ENCODE measurements around the gene IBA57.

The IBA57 gene

GRCh38 chr1:228165372-228166169 is at the start of gene IBA57:
TSS of gene IBA57 (plus strand) at chr1:228165804. CDS start at chr1:228165817, 13 bp downstream.
- peak; percentile 99 for DNase-seq (ENCODE audit: low spot score)

DNA sequence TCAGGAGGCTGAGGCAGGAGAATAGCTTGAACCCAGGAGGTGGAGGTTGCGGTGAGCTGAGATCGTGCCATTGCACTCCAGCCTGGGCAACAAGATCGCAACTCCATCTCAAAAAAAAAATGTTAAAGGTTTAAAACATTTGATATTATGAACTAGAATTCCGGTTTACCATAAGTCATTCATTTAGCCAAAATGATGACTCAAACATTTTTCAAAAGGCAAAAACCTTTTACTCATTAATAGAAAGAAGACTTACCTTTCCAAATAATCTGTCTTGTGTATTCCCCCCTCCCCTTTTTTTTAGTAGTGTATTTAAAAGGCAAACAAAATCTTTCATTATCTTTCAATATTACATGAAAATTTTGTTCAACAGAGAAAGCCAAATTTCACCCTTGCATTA is 48.3 kb upstream of the IBA57 start:
- DNase-seq (ENCODE audit: low spot score) = no peak

DNA sequence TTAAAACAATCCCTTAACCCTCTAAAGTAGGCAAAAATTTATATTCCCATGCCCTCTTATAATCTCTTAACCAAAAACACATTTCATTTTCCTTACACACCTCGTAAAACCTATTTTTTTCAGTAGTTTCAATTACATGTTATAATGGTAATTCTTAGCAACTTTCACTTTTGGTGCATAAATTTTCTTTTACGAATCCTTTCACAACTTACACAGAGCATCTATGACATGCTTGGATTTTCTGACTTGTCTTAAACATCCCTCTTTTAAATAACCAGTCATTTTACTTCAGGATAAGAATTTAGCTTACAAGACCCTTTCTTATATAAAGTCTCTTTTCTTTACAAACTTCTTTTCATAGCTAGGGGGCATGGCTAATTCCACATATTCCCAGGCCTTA is 47.6 kb upstream of the IBA57 start:
- no peak for DNase-seq (ENCODE audit: low spot score)

GRCh38 chr1:228120351-228120750 is 45.3 kb upstream of the IBA57 start:
- no peak for DNase-seq (ENCODE audit: low spot score)

- DNase-seq (ENCODE audit: low spot score) = no peak
Measured at GRCh38 chr1:228120857-228121489, 44.6 kb upstream of the IBA57 start.

- DNase-seq (ENCODE audit: low spot score) = no peak
Measured at GRCh38 chr1:228122921-228123441, 42.6 kb upstream of the IBA57 start.

DNA sequence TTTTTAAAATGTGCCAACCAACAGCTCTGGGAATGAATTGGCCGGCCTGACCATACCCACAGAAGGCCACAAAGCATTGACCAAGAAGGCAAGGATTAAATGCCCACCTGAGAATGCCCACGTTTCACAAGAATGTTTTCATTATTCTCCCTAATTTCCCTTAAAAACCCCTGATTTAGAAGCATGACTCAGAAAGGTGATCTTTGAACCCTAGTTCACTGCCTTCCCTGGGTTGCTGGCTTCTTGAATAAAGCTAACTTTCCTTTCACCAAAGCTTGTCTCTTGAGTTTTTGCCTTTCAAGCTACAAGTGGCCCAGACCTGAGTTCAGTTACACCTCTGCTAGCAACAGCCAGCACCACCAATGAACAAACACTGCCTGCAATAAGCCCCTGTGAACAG is 42.1 kb upstream of the IBA57 start:
- no peak for DNase-seq (ENCODE audit: low spot score)

DNA sequence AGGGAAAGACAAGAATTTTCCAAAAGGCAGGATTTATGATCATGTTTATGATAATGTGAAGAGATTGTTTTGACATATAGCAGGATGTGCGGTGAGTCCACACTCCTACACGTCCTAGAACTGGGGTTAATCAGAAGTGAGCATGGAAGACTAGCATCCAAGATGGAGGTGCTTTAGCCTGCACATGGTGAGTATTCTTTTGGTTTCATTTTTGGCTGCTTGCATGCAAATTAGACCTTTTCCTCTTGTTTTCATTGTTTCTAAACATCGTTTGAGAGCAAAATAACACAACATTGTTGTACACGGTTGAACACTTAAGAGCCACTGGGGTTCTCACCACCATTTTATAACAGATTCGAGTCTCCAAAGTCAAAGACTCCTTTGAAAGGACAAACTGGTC is 40.4 kb upstream of the IBA57 start:
- no peak for DNase-seq (ENCODE audit: low spot score)

GRCh38 chr1:228131766-228132165 is 33.8 kb upstream of the IBA57 start:
- DNase-seq (ENCODE audit: low spot score) = no peak

GRCh38 chr1:228134591-228134990 is 31.0 kb upstream of the IBA57 start:
- no peak for DNase-seq (ENCODE audit: low spot score)

GRCh38 chr1:228136901-228137300 is 28.7 kb upstream of the IBA57 start:
- DNase-seq (ENCODE audit: low spot score) = peak; percentile 32

DNA sequence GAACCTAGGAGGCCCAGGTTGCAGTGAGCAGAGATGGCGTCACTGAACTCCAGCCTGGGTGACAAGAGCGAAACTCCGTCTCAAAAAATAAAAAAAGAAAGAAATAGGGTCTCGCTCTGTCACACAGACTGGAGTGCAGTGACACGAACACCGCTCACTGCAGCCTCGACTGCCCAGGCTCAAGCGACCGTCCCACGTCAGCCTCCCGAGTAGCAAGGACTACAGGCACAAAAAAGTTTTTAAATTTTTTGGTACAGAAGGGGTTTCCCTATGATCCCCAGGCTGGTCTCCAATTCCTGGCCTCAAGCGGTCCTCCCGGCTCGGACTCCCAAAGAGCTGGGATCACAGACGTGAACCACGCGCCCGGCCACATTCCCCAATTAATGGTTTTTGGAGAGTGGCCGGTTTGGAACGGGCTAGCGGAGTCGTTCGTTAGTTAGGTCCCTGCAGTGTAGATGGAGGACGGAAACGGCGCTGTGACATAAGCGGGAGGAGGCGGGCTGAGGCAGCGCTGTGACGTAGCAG is 26.1 kb upstream of the IBA57 start:
- no peak for DNase-seq (ENCODE audit: low spot score)

GRCh38 chr1:228139931-228140723 is 25.5 kb upstream of the IBA57 start, which contains the start of gene GUK1:
TSS of gene GUK1 (plus strand) at chr1:228140279. CDS start at chr1:228140303, 24 bp downstream.
- peak; percentile 100 for DNase-seq (ENCODE audit: low spot score)

DNA sequence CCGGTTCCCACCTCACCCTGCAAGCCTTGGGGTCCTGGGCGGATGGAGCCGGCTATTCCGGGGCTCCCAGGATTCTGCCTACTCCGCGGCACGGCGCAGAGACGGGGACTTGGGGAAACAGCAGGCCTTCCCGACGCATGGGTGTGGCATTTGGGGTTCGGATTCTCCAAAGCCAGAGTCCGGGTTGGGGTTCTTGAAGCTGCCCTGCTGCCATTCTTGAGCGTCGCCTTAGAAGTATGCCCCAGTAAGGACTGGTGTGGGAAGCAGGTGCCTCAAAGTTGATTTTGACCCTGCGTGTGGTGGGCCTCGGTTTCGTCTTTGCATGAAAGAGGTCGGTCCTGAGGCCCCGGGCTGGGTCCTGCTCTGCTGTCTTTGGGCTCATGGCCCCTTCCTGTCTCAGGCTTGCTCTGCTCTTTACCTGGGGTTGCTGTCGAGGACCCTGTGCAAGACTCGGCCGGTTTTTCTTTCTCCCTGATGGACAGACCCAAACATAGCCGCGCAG is 24.8 kb upstream of the IBA57 start:
- no peak for DNase-seq (ENCODE audit: low spot score)

DNA sequence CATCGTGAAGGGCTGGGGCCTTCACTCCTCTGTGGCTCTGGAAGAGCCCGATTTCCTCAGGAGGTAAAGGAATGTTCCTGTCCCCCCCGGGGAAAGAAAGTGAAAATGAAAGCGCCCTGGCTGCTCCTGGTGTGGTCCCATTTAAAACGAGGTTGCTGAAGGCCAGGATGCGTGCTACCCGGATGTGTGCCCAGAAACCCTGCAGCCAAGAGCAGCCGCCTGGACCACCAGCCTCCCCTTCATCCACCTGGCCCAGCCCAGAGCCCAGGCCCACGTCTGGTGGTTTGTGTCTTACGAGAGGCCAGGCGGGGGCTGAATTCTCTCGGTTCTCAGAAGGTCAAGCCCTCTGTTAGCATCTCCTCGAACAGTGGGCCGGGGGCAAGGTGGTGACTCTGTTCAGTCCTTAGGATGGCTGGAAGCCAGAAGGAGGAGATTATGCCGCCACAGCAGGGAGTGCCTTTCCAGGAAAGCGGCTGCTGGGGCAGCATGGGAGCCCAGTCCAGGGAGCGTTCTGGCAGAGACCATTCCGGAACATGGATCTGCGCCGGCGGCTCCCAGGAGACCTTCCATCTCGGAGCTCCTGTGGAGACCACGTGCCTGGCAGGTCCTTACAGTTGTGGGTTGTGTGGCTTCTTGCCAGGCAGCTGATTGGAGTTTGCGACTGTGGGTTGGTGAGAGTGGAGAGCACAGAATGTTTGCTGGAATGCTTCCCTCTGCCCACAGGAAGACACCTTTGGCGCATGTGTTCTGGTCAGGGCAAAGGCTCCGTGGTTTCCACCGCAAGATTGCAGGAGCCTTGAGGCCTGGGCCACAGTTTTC is 24.2 kb upstream of the IBA57 start:
- DNase-seq (ENCODE audit: low spot score) = peak; percentile 71

GRCh38 chr1:228142155-228142691 is 23.4 kb upstream of the IBA57 start:
- DNase-seq (ENCODE audit: low spot score) = no peak

DNA sequence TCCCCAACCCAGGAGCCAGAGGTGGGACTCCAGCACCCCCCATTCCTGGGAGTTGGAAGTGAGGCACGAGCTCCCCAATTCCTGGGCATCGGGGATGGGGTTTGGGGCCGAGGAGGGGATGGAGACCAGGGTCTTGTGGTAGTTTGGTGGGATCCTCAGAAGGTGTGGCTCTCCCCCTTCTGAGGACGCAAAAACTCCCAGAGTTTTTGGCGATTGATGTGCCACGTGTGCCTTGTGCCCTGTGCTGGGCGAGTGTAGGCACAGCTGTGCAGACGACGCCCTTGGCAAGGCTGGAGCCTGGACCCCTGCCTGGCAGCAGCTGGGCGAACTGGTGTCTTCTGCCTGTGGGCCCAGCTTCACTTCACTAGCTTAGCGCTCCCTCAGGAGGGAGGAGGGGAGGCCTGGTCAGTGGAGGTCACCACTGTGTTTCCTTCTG is 22.9 kb upstream of the IBA57 start:
- no peak for DNase-seq (ENCODE audit: low spot score)

DNA sequence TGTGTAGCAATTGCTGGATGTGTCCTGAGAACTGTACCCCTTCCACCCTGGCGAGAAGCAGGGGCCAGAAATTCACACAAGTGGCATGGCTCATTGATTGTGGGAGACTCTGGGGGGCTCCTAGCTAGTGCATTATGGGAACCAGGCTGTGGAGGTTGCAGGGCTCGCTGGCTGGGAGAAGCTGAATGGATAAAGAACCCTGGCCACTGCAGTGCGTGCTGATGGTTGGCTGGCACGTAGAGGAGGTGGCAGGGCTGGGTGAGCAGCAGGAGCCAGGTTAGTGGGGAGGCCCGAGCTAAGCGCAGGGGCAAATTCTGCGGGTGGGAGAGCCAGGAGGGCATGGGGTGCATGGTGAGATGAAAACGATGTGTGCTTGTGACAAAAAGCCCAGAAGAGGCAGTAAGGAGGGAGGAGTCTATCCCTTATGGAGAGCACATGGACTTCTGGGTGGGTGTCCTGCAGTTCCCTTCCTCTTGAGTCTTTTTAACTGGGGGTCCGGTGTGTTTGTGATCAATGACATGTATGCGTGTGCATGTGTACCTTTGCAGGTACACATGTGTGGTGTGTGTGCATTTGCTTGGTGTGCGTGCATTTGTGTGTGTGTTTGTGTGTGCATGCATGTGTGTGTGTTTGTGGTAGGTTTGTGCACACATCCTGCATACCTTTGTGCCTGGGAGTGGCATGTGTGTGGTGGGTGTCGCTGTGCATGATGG is 22.0 kb upstream of the IBA57 start:
- DNase-seq (ENCODE audit: low spot score) = no peak

DNA sequence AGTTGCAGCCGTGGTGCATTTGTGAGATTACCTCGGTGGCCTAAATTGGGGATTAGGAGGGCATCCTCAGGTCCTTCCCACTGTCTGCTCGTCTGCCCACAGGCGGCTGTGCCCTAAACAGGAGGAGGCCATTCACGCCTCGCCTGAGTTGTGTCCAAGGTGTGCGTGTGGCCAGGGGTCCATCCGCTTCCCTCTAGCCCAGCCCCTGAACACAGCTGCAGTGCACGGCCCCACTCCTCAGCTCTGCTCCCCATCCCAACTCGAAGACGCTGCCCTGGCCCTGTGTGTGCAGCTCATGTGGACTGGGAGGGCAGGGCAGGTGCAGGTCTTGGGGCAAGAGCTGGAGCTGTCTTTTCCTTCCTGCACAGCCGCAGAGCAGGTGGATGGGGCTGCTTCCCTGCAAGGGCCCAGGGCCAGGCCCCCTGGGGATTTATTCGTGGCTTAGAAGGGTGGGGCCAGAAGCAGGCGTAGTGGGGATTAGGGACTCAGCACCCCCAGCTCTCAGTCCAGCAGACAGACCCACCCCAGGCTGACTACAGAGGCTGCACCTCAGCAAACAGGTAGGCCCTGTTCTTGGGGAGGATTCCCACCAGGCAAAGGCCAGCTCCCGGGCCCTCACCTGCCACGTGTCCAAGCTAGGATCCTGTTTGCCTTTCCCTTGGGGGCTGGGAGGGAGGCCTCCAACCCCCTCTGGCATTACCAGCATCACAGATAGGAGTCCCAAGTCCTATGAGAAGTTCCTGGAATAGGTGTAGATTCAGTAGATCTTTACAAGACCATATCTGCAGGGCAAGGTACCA is 21.2 kb upstream of the IBA57 start:
- DNase-seq (ENCODE audit: low spot score) = no peak
